ENCODE results near the gene PRPF8.

The PRPF8 gene

DNA sequence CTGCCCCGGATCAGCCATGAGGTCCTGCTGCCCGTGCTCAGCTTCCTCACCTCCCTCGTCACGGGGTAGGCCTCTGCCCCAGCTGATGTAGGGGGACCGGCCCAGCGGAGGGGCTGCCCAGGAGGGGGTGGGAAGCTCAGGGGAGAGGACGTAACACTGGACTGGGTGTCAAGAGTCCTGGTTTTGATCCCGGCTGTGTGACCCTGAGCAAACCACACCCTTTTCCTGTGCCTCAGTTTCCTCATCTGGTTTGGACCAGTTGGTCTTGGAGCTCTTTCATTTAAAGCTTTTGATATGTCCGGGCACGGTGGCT lies 46.5 kb upstream of the PRPF8 start:
- no CpG with 5 or more reads among the region's 10 CpGs for WGBS (ENCODE audit: extremely low coverage, insufficient coverage, insufficient read length)
- no peak overlapping the region for H2AFZ ChIP-seq (ENCODE audit: insufficient read depth, low read length, poor library complexity)
- no peak overlapping the region for H3K4me3 ChIP-seq (ENCODE audit: low read depth, low read length)
- peaks cover 0 to 4% of the 10 kb centered on the region in 2 experiments for H3K4me1 ChIP-seq (ENCODE audit: control insufficient read depth in 1 of 2, insufficient read depth in 2 of 2, low read length in 2 of 2)
- H4K8ac ChIP-seq (ENCODE audit: low read depth, low read length), result no peak overlapping the region
- no peak overlapping the region for H4K91ac ChIP-seq (ENCODE audit: low read depth, low read length)
- H3K79me1 ChIP-seq (ENCODE audit: low read length), result no peaks in the 10 kb centered on the region
- H3K23ac ChIP-seq (ENCODE audit: low read length), result no peak overlapping the region
- no peak overlapping the region for H3K14ac ChIP-seq (ENCODE audit: low read length)
- H2BK5ac ChIP-seq (ENCODE audit: low read depth, low read length, poor library complexity), result no peak overlapping the region
- no peak overlapping the region for H3K27ac ChIP-seq (ENCODE audit: low read depth, low read length)
- no peak overlapping the region for H3K18ac ChIP-seq (ENCODE audit: low read length)
- no peak overlapping the region for H4K12ac ChIP-seq (ENCODE audit: low read depth, low read length)
- H2BK12ac ChIP-seq (ENCODE audit: low read length), result no peak overlapping the region
- H2BK120ac ChIP-seq (ENCODE audit: insufficient read depth, low read length, poor library complexity), result no peak overlapping the region
- H2AK5ac ChIP-seq (ENCODE audit: low read length), result no peak overlapping the region
- H3K4me2 ChIP-seq (ENCODE audit: low read length), result no peak overlapping the region
- no peaks in the 10 kb centered on the region for H3K27me3 ChIP-seq (ENCODE audit: insufficient read depth, low read length)
- H3K9me3 ChIP-seq (ENCODE audit: insufficient read depth, low read depth, low read length), result peaks cover 4% of the 10 kb centered on the region
- H3K9ac ChIP-seq (ENCODE audit: low read length), result no peak overlapping the region
- no peak overlapping the region for H3K4ac ChIP-seq (ENCODE audit: low read depth, low read length)
- peaks cover 10 to 11% of the 10 kb centered on the region in 2 experiments for H3K36me3 ChIP-seq (ENCODE audit: control insufficient read depth in 1 of 2, insufficient read depth in 2 of 2, low read length in 2 of 2)
- no peaks in the 10 kb centered on the region for H3K79me2 ChIP-seq (ENCODE audit: control insufficient read depth, insufficient read depth, low read length, poor library complexity)
- DNase-seq, result no peak

DNA sequence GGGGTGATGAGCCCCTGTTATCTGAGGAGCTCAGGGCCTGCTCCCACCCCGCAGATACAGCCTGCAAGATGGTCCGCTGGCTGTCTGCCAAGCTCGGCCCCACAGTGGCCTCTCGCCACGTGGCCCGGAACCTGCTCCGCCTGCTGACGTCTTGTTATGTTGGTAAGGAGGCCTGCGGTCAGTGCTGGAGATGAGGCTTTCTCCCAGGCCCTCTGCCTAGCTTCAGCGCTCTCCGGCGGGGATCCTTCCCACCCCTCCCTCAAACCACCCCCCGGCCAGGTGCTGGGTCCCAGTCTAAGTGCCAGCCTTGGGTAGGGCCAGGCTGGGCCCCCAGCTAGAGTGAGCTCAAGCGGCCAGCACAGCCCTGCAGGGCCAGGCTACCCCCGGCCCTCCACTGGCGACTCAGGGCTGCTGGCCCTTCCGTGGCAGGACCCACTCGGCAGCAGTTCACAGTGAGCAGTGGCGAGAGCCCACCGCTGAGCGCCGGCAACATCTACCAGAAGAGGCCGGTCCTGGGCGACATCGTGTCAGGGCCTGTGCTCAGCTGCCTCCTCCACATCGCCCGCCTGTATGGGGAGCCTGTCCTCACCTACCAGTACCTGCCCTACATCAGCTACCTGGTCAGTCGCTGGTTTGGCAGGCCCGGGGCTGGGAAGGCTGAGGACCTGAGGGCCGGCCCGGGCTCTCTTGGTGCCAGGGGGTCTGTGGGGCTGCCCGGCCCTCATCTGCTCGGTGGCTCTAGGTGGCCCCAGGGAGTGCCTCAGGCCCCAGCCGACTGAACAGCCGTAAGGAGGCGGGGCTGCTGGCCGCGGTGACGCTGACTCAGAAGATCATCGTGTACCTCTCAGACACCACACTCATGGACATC lies 45.9 kb upstream of the PRPF8 start:
- no peak overlapping the region for H3K18ac ChIP-seq (ENCODE audit: low read length)
- H3K4me3 ChIP-seq (ENCODE audit: low read depth, low read length), result no peak overlapping the region
- peak; percentile 86 to 90 for DNase-seq
- no peak overlapping the region for H4K91ac ChIP-seq (ENCODE audit: low read depth, low read length)
- no peak overlapping the region for H3K27ac ChIP-seq (ENCODE audit: low read depth, low read length)
- H3K9ac ChIP-seq (ENCODE audit: low read length), result no peak overlapping the region
- H4K12ac ChIP-seq (ENCODE audit: low read depth, low read length), result no peak overlapping the region
- H3K9me3 ChIP-seq (ENCODE audit: insufficient read depth, low read depth, low read length), result peaks cover 4% of the 10 kb centered on the region
- no peak overlapping the region for H3K14ac ChIP-seq (ENCODE audit: low read length)
- H2AK5ac ChIP-seq (ENCODE audit: low read length), result no peak overlapping the region
- H3K4me1 ChIP-seq (ENCODE audit: control insufficient read depth in 1 of 2, insufficient read depth in 2 of 2, low read length in 2 of 2), result peaks cover 0 to 3% of the 10 kb centered on the region in 2 experiments
- peaks cover 7 to 10% of the 10 kb centered on the region in 2 experiments for H3K36me3 ChIP-seq (ENCODE audit: control insufficient read depth in 1 of 2, insufficient read depth in 2 of 2, low read length in 2 of 2)
- H2BK120ac ChIP-seq (ENCODE audit: insufficient read depth, low read length, poor library complexity), result no peak overlapping the region
- H3K79me1 ChIP-seq (ENCODE audit: low read length), result no peaks in the 10 kb centered on the region
- H3K23ac ChIP-seq (ENCODE audit: low read length), result no peak overlapping the region
- no peak overlapping the region for H2BK12ac ChIP-seq (ENCODE audit: low read length)
- no peak overlapping the region for H3K4ac ChIP-seq (ENCODE audit: low read depth, low read length)
- H3K27me3 ChIP-seq (ENCODE audit: insufficient read depth, low read length), result no peaks in the 10 kb centered on the region
- H2AFZ ChIP-seq (ENCODE audit: insufficient read depth, low read length, poor library complexity), result no peak overlapping the region
- no peaks in the 10 kb centered on the region for H3K79me2 ChIP-seq (ENCODE audit: control insufficient read depth, insufficient read depth, low read length, poor library complexity)
- no peak overlapping the region for H3K4me2 ChIP-seq (ENCODE audit: low read length)
- H4K8ac ChIP-seq (ENCODE audit: low read depth, low read length), result no peak overlapping the region
- H2BK5ac ChIP-seq (ENCODE audit: low read depth, low read length, poor library complexity), result no peak overlapping the region
- WGBS (ENCODE audit: extremely low coverage, insufficient coverage, insufficient read length), result no CpG with 5 or more reads among the region's 40 CpGs

DNA sequence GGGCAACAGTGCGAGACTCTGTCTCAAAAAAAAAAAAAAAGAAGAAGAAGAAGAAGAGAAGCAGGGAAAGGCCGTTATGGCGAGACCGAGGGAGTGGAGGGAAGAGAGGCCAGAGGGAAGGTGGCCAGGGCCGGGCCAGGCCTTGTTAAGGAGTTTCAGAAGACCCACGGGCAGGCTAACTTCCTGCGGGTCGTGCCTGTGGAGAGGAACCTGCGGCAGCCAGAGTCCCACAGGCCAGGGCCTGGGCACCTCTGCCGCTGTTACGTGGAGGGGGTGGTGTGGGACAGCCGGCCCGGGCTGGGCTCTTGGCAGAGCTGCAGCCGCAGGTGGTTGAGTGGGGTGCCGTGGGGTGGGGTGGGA lies 45.3 kb upstream of the PRPF8 start:
- Histone ChIP-seq H4K12ac (ENCODE audit: low read depth, low read length) (no peak overlapping the region), H3K14ac (ENCODE audit: low read length) (no peak overlapping the region), H2BK12ac (ENCODE audit: low read length) (no peak overlapping the region), H3K4me2 (ENCODE audit: low read length) (no peak overlapping the region), H3K23ac (ENCODE audit: low read length) (no peak overlapping the region), H3K36me3 (ENCODE audit: control insufficient read depth in 1 of 2, insufficient read depth in 2 of 2, low read length in 2 of 2) (peaks cover 7 to 10% of the 10 kb centered on the region in 2 experiments), H2AK5ac (ENCODE audit: low read length) (no peak overlapping the region), H2AFZ (ENCODE audit: insufficient read depth, low read length, poor library complexity) (no peak overlapping the region), H2BK120ac (ENCODE audit: insufficient read depth, low read length, poor library complexity) (no peak overlapping the region), H3K27ac (ENCODE audit: low read depth, low read length) (no peak overlapping the region), H3K79me2 (ENCODE audit: control insufficient read depth, insufficient read depth, low read length, poor library complexity) (no peaks in the 10 kb centered on the region), H3K27me3 (ENCODE audit: insufficient read depth, low read length) (no peaks in the 10 kb centered on the region), H3K9me3 (ENCODE audit: insufficient read depth, low read depth, low read length) (peaks cover 6% of the 10 kb centered on the region), H4K91ac (ENCODE audit: low read depth, low read length) (no peak overlapping the region), H4K8ac (ENCODE audit: low read depth, low read length) (no peak overlapping the region), H3K18ac (ENCODE audit: low read length) (no peak overlapping the region), H3K4me1 (ENCODE audit: control insufficient read depth in 1 of 2, insufficient read depth in 2 of 2, low read length in 2 of 2) (peaks cover 3 to 8% of the 10 kb centered on the region in 2 experiments), H3K9ac (ENCODE audit: low read length) (no peak overlapping the region), H3K4me3 (ENCODE audit: low read depth, low read length) (no peak overlapping the region), H3K79me1 (ENCODE audit: low read length) (no peaks in the 10 kb centered on the region), H3K4ac (ENCODE audit: low read depth, low read length) (no peak overlapping the region), H2BK5ac (ENCODE audit: low read depth, low read length, poor library complexity) (no peak overlapping the region)
- no peak for DNase-seq
- no CpG with 5 or more reads among the region's 15 CpGs for WGBS (ENCODE audit: extremely low coverage, insufficient coverage, insufficient read length)

DNA sequence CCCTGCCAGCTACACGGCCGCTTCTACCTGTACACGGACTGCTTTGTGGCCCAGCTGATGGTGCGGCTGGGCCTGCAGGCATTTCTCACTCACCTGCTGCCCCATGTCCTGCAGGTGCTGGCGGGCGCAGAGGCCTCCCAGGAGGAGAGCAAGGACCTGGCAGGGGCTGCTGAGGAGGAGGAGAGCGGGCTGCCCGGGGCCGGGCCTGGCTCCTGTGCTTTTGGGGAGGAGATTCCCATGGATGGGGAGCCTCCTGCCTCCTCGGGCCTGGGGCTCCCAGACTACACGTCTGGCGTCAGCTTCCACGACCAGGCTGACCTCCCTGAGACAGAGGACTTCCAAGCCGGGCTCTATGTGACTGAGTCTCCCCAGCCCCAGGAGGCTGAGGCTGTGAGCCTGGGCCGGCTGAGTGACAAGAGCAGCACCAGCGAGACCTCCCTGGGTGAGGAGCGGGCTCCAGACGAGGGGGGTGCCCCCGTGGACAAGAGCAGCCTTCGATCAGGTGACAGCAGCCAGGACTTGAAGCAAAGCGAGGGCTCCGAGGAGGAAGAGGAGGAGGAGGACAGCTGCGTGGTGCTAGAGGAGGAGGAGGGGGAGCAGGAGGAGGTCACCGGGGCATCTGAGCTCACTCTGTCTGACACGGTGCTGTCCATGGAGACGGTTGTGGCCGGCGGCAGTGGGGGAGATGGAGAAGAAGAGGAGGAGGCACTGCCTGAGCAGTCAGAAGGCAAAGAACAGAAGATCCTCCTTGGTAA lies 43.4 kb upstream of the PRPF8 start:
- H3K79me2 ChIP-seq (ENCODE audit: control insufficient read depth, insufficient read depth, low read length, poor library complexity), result peaks cover 5% of the 10 kb centered on the region
- no peak overlapping the region for H2AFZ ChIP-seq (ENCODE audit: insufficient read depth, low read length, poor library complexity)
- no peak overlapping the region for H3K27ac ChIP-seq (ENCODE audit: low read depth, low read length)
- peaks cover 8% of the 10 kb centered on the region for H3K79me1 ChIP-seq (ENCODE audit: low read length)
- H2BK12ac ChIP-seq (ENCODE audit: low read length), result no peak overlapping the region
- no peak overlapping the region for H4K12ac ChIP-seq (ENCODE audit: low read depth, low read length)
- H3K4ac ChIP-seq (ENCODE audit: low read depth, low read length), result no peak overlapping the region
- H2AK5ac ChIP-seq (ENCODE audit: low read length), result no peak overlapping the region
- WGBS (ENCODE audit: extremely low coverage, insufficient coverage, insufficient read length), result no CpG with 5 or more reads among the region's 28 CpGs
- peaks cover 6% of the 10 kb centered on the region for H3K9me3 ChIP-seq (ENCODE audit: insufficient read depth, low read depth, low read length)
- no peak overlapping the region for H2BK5ac ChIP-seq (ENCODE audit: low read depth, low read length, poor library complexity)
- H3K18ac ChIP-seq (ENCODE audit: low read length), result no peak overlapping the region
- H3K36me3 ChIP-seq (ENCODE audit: control insufficient read depth in 1 of 2, insufficient read depth in 2 of 2, low read length in 2 of 2), result peaks cover 4 to 5% of the 10 kb centered on the region in 2 experiments
- no peak overlapping the region for H4K8ac ChIP-seq (ENCODE audit: low read depth, low read length)
- no peak overlapping the region for H3K9ac ChIP-seq (ENCODE audit: low read length)
- no peak overlapping the region for H3K14ac ChIP-seq (ENCODE audit: low read length)
- H3K4me3 ChIP-seq (ENCODE audit: low read depth, low read length), result no peak overlapping the region
- H3K4me2 ChIP-seq (ENCODE audit: low read length), result no peak overlapping the region
- H2BK120ac ChIP-seq (ENCODE audit: insufficient read depth, low read length, poor library complexity), result no peak overlapping the region
- no peaks in the 10 kb centered on the region for H3K27me3 ChIP-seq (ENCODE audit: insufficient read depth, low read length)
- H3K23ac ChIP-seq (ENCODE audit: low read length), result no peak overlapping the region
- H4K91ac ChIP-seq (ENCODE audit: low read depth, low read length), result no peak overlapping the region
- H3K4me1 ChIP-seq (ENCODE audit: control insufficient read depth in 1 of 2, insufficient read depth in 2 of 2, low read length in 2 of 2), result peaks cover 9 to 12% of the 10 kb centered on the region in 2 experiments
- no peak for DNase-seq

Measured in trophoblast cell (in vitro differentiated cells and primary cell).